ENCODE results near the gene TCERG1L.

The TCERG1L gene

GRCh38 chr10:131126321-131127137 is 185.0 kb downstream of the TCERG1L start:
- no peak for DNase-seq (ENCODE audit: low read depth in 2 of 2)

GRCh38 chr10:131125511-131126225 is 185.9 kb downstream of the TCERG1L start:
- DNase-seq (ENCODE audit: low read depth in 2 of 2) = no peak

- DNase-seq (ENCODE audit: low read depth in 2 of 2) = no peak
These were observed 186.6 kb downstream of the TCERG1L start for GRCh38 chr10:131124945-131125344.

- DNase-seq (ENCODE audit: low read depth in 2 of 2) = no peak
These were observed 188.0 kb downstream of the TCERG1L start for GRCh38 chr10:131123496-131123895.

GRCh38 chr10:131121511-131122035 is 189.9 kb downstream of the TCERG1L start:
- no peak for DNase-seq (ENCODE audit: low read depth in 2 of 2)

- DNase-seq (ENCODE audit: low read depth in 2 of 2) = no peak
These were observed 191.7 kb downstream of the TCERG1L start for GRCh38 chr10:131119626-131120355.

- no peak for DNase-seq (ENCODE audit: low read depth in 2 of 2)
These were observed 193.9 kb downstream of the TCERG1L start for GRCh38 chr10:131117416-131118212.

GRCh38 chr10:131116991-131117375 is 194.5 kb downstream of the TCERG1L start:
- DNase-seq (ENCODE audit: low read depth in 2 of 2) = no peak

- no peak for DNase-seq (ENCODE audit: low read depth in 2 of 2)
These were observed 195.1 kb downstream of the TCERG1L start for GRCh38 chr10:131116216-131116990.

- no peak for DNase-seq (ENCODE audit: low read depth in 2 of 2)
These were observed 195.7 kb downstream of the TCERG1L start for GRCh38 chr10:131115801-131116200.

GRCh38 chr10:131115321-131115720 is 196.2 kb downstream of the TCERG1L start:
- no peak for DNase-seq (ENCODE audit: low read depth in 2 of 2)

- DNase-seq (ENCODE audit: low read depth in 2 of 2) = no peak
These were observed 196.7 kb downstream of the TCERG1L start for GRCh38 chr10:131114846-131115245.

GRCh38 chr10:131113709-131114291 is 197.7 kb downstream of the TCERG1L start:
- no peak for DNase-seq (ENCODE audit: low read depth in 2 of 2)

GRCh38 chr10:131113165-131113564 is 198.4 kb downstream of the TCERG1L start:
- DNase-seq (ENCODE audit: low read depth in 2 of 2) = no peak

GRCh38 chr10:131112691-131113090 is 198.8 kb downstream of the TCERG1L start:
- DNase-seq (ENCODE audit: low read depth in 2 of 2) = no peak

GRCh38 chr10:131111471-131112080 is 199.9 kb downstream of the TCERG1L start:
- DNase-seq (ENCODE audit: low read depth in 2 of 2) = no peak

GRCh38 chr10:131111007-131111406 is 200.5 kb downstream of the TCERG1L start:
- no peak for DNase-seq (ENCODE audit: low read depth in 2 of 2)

- no peak for DNase-seq (ENCODE audit: low read depth in 2 of 2)
These were observed 201.2 kb downstream of the TCERG1L start for GRCh38 chr10:131110241-131110783.

- DNase-seq (ENCODE audit: low read depth in 2 of 2) = no peak
These were observed 201.8 kb downstream of the TCERG1L start for GRCh38 chr10:131109726-131110125.

Data from stimulated activated CD4-positive, alpha-beta T cell treated with anti-CD3 and anti-CD28 coated beads, Interleukin-12 subunit alpha, Interleukin-12 subunit beta, amount 100 ng/mL, for 24 hours (primary cell).